Endothelial cell (in vitro differentiated cells): ENCODE results near the gene ASXL2. TPM values are rescaled to one million over a fixed set of nuclear protein-coding genes. Genes with fewer than 3 reads are reported as not detected.

ENCODE experiments used
- DNase-seq: peaks from one replicate; pipeline ENCODE4 v3.0.0; 2021; ENCODE audit warnings: low spot score
- H3K27ac Mint-ChIP-seq: one replicate; pipeline ENCODE4 v1.8.0; 2021; ENCODE audit warnings: mixed read lengths, inconsistent platforms; ENCODE audit not compliant: unreplicated experiment
- H3K27me3 Mint-ChIP-seq: one replicate; pipeline ENCODE4 v1.8.0; 2021; ENCODE audit warnings: mild to moderate bottlenecking, moderate library complexity, mixed read lengths, inconsistent platforms; ENCODE audit not compliant: unreplicated experiment
- H3K36me3 Mint-ChIP-seq: one replicate; pipeline ENCODE4 v1.8.0; 2021; ENCODE audit warnings: mild to moderate bottlenecking, low read depth, mixed read lengths, inconsistent platforms; ENCODE audit not compliant: unreplicated experiment
- H3K4me1 Mint-ChIP-seq: one replicate; pipeline ENCODE4 v1.8.0; 2021; ENCODE audit warnings: mild to moderate bottlenecking, mixed read lengths, inconsistent platforms; ENCODE audit not compliant: unreplicated experiment
- H3K4me3 Mint-ChIP-seq: one replicate; pipeline ENCODE4 v1.8.0; 2021; ENCODE audit warnings: mild to moderate bottlenecking, mixed read lengths, inconsistent platforms; ENCODE audit not compliant: unreplicated experiment
- H3K9me3 Mint-ChIP-seq: one replicate; pipeline ENCODE4 v1.8.0; 2021; ENCODE audit warnings: mixed read lengths, inconsistent platforms; ENCODE audit not compliant: unreplicated experiment
- CTCF ChIP-seq: fragments of 200-600 bp; sonication (generic); IDR thresholded peaks from one replicate; pipeline ENCODE4 v1.5.0; 2021; ENCODE audit warnings: antibody characterized with exemption; ENCODE audit not compliant: unreplicated experiment
- total RNA-seq: library from RNA; stranded (reverse); fragmentation: NEBNext Ultra II Directional; extraction: Animal tissue kit (Norgen Biotek cat#: 25700); gene quantifications from one replicate; pipeline ENCODE4 v1.2.1, GENCODE V29; 2021; ENCODE audit not compliant: unreplicated experiment

Gene ASXL2
- total RNA-seq, 1 donor from 2014 or later, result 33.4 TPM

- Mint-ChIP-seq H3K4me1 (peaks cover 3% of the 10 kb centered on the region), H3K27ac (no peak overlapping the region), H3K36me3 (peaks cover 4% of the 10 kb centered on the region), H3K27me3 (no peaks in the 10 kb centered on the region), H3K9me3 (no peaks in the 10 kb centered on the region), H3K4me3 (no peak overlapping the region)
- no peak for TF ChIP-seq CTCF
- DNase-seq, result no peak
Observed at GRCh38 chr2:25763575-25763974, 114.7 kb downstream of the ASXL2 start.

- Mint-ChIP-seq H3K9me3 (no peaks in the 10 kb centered on the region), H3K4me1 (peaks cover 3% of the 10 kb centered on the region), H3K27ac (no peak overlapping the region), H3K36me3 (peaks cover 10% of the 10 kb centered on the region), H3K27me3 (no peaks in the 10 kb centered on the region), H3K4me3 (no peak overlapping the region)
- DNase-seq, result no peak
- TF ChIP-seq CTCF, result no peak
Observed at GRCh38 chr2:25760297-25760696, 118.0 kb downstream of the ASXL2 start.

- Mint-ChIP-seq H3K27me3 (no peaks in the 10 kb centered on the region), H3K36me3 (peaks cover 10% of the 10 kb centered on the region), H3K9me3 (no peaks in the 10 kb centered on the region), H3K27ac (no peak overlapping the region), H3K4me3 (no peak overlapping the region), H3K4me1 (peaks cover 3% of the 10 kb centered on the region)
- no peak for DNase-seq
- no peak for TF ChIP-seq CTCF
Observed at GRCh38 chr2:25758348-25758747, 119.9 kb downstream of the ASXL2 start.

GRCh38 chr2:25757906-25758305 lies 120.4 kb downstream of the ASXL2 start:
- Mint-ChIP-seq H3K27ac (no peak overlapping the region), H3K9me3 (no peaks in the 10 kb centered on the region), H3K27me3 (no peaks in the 10 kb centered on the region), H3K4me3 (no peak overlapping the region), H3K4me1 (peaks cover 3% of the 10 kb centered on the region), H3K36me3 (peaks cover 10% of the 10 kb centered on the region)
- no peak for DNase-seq
- no peak for TF ChIP-seq CTCF

GRCh38 chr2:25756536-25756935 lies 121.8 kb downstream of the ASXL2 start:
- no peaks in the 10 kb centered on the region for H3K27me3 Mint-ChIP-seq

More at GRCh38 chr2:25756536-25756935, 121.8 kb downstream of the ASXL2 start:
- DNase-seq, result no peak
- no peak overlapping the region for H3K4me3 Mint-ChIP-seq
- H3K4me1 Mint-ChIP-seq, result peaks cover 3% of the 10 kb centered on the region
- H3K27ac Mint-ChIP-seq, result no peak overlapping the region
- H3K36me3 Mint-ChIP-seq, result peaks cover 10% of the 10 kb centered on the region
- H3K9me3 Mint-ChIP-seq, result no peaks in the 10 kb centered on the region
- TF ChIP-seq CTCF, result no peak
